ENCODE measurements around the gene DNAAF8. TPM values are rescaled to one million over a fixed set of nuclear protein-coding genes. Genes with fewer than 3 reads are reported as not detected.

Gene DNAAF8
- polyA plus RNA-seq, 3 donors = 1.2 to 2.3 (median 1.8) TPM

- no peak for DNase-seq (ENCODE audit: low read depth in 3 of 3, low spot score in 2 of 3)
Measured at GRCh38 chr16:4748682-4749411, 14.5 kb downstream of the DNAAF8 start.

GRCh38 chr16:4749700-4750257 is 15.4 kb downstream of the DNAAF8 start:
- DNase-seq (ENCODE audit: low read depth in 3 of 3, low spot score in 2 of 3) = no peak

DNA sequence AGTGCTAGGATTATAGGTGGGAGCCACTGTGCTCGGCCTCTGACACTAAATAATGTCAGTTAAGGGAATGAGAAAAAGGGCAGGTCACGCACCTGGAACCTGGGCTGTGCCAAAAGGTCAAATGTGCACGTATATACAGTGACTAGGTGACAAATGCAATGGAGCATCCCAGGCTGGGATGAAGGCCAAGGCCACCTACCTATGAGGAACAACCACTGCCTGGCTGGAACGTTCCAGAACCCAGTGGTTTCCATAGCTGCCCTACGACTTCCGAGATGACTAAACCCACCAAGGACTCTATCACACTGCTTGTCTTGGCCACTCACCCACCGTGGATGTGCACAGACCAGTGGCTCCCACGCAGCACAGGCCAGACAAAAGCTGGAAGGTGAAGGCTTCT is 16.6 kb downstream of the DNAAF8 start:
- DNase-seq (ENCODE audit: low read depth in 3 of 3, low spot score in 2 of 3) = no peak

DNA sequence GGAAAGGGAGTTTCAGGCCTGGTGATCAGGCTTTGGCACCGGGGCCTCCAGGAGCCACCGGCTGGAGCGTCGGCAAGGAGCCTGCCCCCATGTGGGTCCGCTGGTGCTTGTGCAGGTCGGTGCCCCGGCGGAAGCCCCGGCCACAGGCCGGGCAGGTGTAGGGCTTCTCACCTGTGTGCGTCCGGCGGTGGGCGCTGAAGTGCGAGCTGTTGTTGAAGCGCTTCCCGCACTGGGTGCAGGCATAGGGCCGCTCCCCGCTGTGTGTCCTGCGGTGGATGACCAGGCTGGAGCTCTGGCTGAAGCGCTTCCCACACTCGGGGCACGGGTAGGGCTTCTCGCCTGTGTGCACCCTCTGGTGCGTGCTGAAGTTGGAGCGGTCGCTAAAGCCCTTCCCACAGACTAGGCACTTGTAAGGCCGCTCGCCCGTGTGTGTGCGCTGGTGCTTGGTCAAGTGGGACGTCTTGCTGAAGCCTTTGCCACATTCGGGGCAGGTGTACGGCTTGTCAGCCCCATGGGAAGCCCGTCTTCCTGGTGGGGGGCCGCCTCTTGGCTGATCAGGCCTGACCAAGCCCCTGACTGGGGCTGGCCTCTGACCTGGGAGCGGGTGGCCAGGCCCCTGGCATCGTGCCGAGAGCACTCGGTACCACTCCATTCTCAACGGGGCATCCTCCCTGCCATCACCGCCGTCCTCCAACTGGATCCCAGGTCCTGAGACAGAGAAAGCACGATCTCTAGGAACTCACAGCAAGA is 18.2 kb downstream of the DNAAF8 start:
- no peak for DNase-seq (ENCODE audit: low read depth in 3 of 3, low spot score in 2 of 3)

GRCh38 chr16:4753227-4753626 is 18.9 kb downstream of the DNAAF8 start:
- DNase-seq (ENCODE audit: low read depth in 3 of 3, low spot score in 2 of 3) = no peak

DNA sequence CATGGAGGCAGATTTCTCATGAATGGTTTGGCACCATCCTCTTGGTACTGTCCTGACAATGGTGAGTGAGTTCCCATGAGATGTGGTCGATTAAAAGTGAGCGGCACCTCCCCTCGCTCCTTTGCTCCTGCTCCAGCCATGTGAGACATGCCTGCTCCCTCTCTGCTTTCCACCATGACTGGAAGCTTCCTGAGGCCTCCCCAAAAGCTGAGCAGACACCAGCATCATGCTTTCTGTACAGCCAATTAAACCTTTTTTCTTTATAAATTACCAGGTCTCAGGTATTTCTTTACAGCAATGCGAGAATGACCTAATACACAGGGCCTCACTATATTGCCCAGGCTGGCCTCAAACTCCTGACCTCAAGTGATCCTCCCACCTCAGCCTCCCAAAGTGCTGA is 20.5 kb downstream of the DNAAF8 start:
- DNase-seq (ENCODE audit: low read depth in 3 of 3, low spot score in 2 of 3) = no peak

DNA sequence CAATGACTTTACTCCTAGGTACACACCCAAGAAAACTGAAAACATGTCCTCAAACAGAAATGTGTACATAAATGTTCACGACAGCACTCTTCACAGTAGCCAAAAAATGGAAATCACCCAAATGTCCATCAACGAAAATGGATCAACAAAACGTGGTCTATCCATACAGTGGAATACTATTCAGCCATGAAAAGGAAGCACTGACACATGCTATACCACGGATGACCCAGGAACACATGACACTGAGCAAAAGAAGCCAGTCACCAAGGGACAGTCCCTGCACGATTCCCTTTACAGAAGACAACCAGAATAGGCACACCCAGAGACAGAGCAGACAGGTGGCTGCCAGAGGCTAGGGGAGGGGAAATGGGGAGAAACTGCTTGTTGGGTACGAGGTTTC is 21.4 kb downstream of the DNAAF8 start:
- no peak for DNase-seq (ENCODE audit: low read depth in 3 of 3, low spot score in 2 of 3)

- DNase-seq (ENCODE audit: low read depth in 3 of 3, low spot score in 2 of 3) = no peak
Measured at GRCh38 chr16:4760221-4760910, 26.0 kb downstream of the DNAAF8 start.

DNA sequence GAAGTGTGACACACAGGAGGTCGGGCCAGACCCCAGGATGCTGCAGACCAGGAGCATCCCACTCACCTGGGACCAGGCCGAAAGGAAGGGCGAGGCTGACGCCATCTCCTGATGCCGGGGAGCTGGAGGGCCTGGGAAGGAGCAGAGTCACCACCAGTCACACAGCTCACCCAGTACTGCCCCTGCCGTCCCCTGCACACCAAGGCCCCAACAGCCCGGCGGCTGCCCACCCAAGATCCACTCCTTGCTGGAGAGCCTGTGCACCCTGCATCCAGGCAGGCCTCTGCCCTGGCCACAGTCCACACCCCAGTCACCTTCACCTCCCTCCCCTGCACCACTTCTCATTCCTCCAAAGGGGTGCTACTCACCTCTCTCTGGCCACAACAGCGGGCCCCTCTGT is 27.9 kb downstream of the DNAAF8 start:
- DNase-seq (ENCODE audit: low read depth in 3 of 3, low spot score in 2 of 3) = no peak

DNA sequence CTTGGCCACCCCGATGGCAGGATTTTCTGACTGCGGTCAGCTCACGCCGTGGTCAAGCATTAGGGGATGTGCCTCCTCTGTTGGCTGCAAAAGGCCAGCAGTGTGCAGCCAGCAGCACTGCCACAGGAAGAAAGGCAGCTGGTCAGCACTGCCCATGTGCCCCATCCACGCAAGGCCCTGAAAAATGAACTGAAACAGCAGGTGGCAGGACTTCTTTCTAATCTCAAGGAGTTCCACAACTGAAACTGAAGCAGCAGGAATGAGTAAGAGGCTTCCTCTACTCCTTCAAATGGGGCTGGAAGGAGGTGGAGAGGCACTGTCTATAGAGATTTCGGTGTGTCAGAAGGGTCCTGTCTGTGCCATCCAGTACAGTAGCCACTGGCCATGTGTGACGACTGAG is 29.5 kb downstream of the DNAAF8 start:
- no peak for DNase-seq (ENCODE audit: low read depth in 3 of 3, low spot score in 2 of 3)

DNA sequence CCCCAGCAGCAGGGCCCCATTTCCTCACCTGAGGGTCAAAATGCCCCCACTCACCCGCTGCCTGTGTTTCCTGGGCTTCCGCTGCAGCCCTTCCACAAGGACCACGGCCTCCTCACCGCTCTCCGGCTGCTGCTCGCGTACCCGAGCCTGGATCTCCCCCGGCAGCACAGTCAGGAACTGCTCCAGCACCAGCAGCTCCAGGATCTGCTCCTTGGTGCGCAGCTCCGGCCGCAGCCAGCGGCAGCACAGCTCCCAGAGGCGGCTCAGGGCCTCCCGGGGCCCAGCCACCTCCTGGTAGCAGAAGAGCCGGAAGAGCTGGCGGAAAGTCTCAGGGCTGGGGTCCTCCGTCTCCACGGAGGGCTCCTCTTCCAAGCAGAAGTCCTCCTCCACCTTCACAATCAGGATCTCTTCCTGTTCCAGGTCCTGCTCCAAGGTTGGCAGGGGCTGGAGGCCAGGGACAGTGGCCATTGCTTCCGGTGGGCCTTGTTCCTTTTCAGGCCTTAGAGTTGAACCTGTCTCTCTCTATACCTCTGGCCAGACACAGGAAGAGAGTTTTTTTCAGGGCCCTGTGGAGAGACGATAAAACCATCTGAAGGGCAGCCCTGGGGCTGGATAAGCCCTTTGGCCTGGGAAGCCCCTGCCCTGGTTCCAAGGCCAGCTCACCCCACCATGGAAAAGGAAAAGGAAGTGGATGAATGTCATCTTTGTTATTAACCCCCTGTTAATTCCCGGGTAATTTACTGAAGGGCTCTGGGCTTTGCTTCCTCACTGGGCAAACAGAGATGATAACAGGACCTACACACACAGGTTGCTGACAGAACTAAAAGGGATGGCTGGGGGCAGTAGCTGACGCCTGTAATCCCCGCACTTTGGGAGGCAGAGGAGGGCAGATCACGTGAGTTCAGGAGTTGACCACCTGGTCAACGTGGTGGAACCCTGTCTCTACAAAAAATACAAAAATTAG is 31.5 kb downstream of the DNAAF8 start:
- DNase-seq (ENCODE audit: low read depth in 3 of 3, low spot score in 2 of 3) = no peak

DNA sequence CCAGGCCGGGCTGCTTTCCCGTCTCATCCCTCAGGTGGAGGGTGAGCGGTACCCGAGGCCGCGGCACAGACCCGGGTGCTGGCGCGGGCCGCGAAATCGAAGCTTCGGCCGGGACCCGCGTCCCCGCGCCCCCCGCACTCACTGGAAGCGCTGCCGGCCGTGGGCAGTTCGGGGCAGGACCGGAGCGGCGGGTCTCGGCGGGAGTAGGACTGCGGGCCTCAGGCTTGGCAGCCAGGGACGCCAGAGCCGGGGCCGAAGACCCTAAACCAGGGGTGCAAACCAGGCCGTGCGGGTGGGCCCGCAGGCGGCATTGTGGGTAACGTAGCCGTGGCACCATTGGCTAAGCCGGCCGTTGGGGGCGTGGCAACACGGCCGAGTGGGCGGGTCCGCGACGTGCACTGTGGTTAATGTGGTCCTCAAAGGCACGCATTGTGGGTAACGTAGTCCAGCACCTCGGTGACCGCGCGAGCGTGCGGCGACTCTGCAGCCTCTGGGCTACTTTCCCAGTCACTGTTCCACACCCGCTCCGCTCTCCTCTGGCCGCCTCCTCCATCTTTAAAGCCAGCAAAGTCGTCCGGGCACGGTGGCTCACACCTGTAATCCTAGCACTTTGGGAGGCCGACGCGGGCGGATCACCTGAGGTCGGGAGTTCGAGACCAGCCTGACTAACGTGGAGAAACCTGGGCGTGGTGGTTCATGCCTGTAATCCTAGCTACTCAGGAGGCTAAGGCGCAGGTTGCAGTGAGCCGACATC is 32.7 kb downstream of the DNAAF8 start, which contains the start of gene ZNF500:
TSS of gene ZNF500 (minus strand) at position 288 of the 754 bp plus-strand sequence. CDS start 1,184 bp downstream, outside the sequence.
- DNase-seq (ENCODE audit: low read depth in 3 of 3, low spot score in 2 of 3) = peak; percentile 87 to 91 (median 90)

- DNase-seq (ENCODE audit: low read depth in 3 of 3, low spot score in 2 of 3) = no peak
Measured at GRCh38 chr16:4767872-4768548, 33.7 kb downstream of the DNAAF8 start.

DNA sequence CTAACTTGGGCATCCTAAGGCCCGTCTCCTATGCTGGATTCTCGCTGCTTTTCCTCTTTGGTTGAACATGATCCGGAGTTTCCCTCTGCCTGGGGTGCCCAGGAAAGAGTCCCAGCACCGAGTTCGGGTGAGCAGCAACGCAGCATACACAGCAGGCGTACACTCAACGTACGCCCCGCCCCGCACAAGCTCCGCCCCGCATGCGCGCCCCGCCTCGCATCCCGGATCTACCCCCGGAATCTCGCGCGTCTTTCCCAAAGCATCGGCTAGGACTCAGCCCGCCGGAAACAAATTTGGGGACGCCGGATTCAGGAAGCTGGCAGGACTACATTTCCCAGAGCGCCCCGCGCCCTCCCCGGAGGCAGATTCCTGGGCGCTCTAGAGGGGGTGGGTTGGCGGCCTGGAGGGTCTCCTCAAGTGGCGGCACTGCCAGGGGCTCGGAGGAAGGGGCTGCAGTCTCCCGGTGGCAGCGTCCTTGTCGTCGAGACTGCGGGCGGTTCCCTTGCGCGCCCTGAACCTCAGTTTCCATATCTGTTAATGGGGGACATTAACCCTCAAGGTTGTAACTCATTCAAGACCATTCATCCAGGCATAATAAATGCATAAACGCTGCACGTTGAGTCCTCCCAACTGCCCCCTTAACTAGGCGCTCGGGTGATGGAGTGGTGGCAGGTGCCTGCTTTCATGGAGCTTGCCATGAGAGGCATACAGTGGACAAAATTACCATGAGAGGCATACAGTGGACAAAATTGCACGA is 34.4 kb downstream of the DNAAF8 start:
- DNase-seq (ENCODE audit: low read depth in 3 of 3, low spot score in 2 of 3) = peak; percentile 84 to 93 (median 85)

DNA sequence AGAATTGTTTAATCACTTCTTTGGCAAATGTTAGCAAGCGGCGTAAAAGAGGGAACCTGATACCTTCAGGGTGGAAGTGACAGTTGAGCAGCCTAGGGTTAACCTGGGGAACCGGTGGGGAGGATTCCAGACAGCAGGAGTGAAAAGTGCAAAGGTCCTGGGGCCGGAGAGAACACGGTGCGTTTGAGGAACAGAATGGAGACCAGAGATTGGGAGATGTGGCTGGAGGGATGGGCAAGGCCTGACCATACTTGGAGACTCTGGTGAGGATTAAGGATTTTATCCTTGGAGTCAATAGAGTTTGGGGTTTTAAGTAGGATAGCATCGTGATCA is 34.9 kb downstream of the DNAAF8 start:
- DNase-seq (ENCODE audit: low read depth in 3 of 3, low spot score in 2 of 3) = no peak

- no peak for DNase-seq (ENCODE audit: low read depth in 3 of 3, low spot score in 2 of 3)
Measured at GRCh38 chr16:4771646-4772045, 37.3 kb downstream of the DNAAF8 start.

GRCh38 chr16:4772351-4772750 is 38.0 kb downstream of the DNAAF8 start:
- DNase-seq (ENCODE audit: low read depth in 3 of 3, low spot score in 2 of 3) = no peak

DNA sequence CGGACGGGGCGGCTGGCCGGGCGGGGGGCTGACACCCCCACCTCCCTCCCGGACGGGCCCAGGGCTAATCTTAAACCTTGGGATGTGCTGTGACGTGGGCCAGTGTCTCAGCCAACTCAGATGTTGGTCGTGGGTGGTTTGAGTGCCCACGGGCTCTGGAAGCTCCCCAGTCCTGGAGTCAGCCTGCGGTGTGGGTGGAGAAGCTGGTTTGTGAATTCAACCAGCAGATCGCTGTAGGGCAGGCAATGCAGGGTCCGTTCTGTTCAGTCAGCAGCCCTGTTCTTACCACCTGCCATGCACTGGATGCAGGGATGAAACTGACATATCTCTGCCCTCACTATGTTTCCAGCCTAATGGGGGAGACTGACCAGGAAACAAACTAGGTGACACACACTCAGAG is 40.7 kb downstream of the DNAAF8 start:
- DNase-seq (ENCODE audit: low read depth in 3 of 3, low spot score in 2 of 3) = no peak
